ENCODE measurements around the gene ANTXR1.

DNA sequence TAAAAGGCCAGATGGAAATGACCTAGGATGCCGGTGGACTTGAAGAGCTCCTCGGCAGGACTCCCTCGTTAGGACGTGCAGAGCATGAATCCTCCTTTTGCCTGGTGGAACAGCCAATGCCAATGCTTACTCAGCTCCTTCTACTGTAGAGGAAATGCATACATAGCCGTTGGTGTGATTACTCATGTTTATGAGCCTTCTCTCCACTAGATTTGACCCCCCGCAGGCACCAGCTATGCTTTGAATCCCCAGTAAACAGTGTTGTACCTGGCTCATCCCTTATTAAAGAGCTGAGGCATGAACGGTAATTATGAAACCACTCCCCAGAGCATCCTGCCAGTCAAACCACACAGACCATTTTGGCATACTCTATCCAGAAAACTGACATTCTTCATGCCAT, 172.8 kb downstream of the ANTXR1 start:
- TF ChIP-seq, protein P1, sequence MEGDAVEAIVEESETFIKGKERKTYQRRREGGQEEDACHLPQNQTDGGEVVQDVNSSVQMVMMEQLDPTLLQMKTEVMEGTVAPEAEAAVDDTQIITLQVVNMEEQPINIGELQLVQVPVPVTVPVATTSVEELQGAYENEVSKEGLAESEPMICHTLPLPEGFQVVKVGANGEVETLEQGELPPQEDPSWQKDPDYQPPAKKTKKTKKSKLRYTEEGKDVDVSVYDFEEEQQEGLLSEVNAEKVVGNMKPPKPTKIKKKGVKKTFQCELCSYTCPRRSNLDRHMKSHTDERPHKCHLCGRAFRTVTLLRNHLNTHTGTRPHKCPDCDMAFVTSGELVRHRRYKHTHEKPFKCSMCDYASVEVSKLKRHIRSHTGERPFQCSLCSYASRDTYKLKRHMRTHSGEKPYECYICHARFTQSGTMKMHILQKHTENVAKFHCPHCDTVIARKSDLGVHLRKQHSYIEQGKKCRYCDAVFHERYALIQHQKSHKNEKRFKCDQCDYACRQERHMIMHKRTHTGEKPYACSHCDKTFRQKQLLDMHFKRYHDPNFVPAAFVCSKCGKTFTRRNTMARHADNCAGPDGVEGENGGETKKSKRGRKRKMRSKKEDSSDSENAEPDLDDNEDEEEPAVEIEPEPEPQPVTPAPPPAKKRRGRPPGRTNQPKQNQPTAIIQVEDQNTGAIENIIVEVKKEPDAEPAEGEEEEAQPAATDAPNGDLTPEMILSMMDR (IDR thresholded peaks at IDR 0.05; ENCODE audit: poor library complexity) = no peak
- TF ChIP-seq EZH2 (IDR thresholded peaks at IDR 0.05; ENCODE audit: borderline replicate concordance) (no peak), EZH2phosphoT487 (IDR thresholded peaks at IDR 0.05; ENCODE audit: low read depth, severe bottlenecking, unreplicated experiment) (no peak)

All from hepatocyte (in vitro differentiated cells).